Stimulated activated CD4-positive, alpha-beta T cell treated with anti-CD3 and anti-CD28 coated beads, TNF-alpha, amount 100 ng/mL, for 24 hours (primary cell): ENCODE data around the gene PPM1H.
"Not testable (repeated sequence)": the region's sequence is repeated elsewhere in the genome, so short reads cannot be mapped to it uniquely, and the experiment has no call there.

Experiments used
- DNase-seq, 3 experiments: peaks; one replicate each; pipeline ENCODE4 v3.0.0-alpha.2; 2020; ENCODE audit warnings: low read depth in 3 of 3

The PPM1H gene

DNA sequence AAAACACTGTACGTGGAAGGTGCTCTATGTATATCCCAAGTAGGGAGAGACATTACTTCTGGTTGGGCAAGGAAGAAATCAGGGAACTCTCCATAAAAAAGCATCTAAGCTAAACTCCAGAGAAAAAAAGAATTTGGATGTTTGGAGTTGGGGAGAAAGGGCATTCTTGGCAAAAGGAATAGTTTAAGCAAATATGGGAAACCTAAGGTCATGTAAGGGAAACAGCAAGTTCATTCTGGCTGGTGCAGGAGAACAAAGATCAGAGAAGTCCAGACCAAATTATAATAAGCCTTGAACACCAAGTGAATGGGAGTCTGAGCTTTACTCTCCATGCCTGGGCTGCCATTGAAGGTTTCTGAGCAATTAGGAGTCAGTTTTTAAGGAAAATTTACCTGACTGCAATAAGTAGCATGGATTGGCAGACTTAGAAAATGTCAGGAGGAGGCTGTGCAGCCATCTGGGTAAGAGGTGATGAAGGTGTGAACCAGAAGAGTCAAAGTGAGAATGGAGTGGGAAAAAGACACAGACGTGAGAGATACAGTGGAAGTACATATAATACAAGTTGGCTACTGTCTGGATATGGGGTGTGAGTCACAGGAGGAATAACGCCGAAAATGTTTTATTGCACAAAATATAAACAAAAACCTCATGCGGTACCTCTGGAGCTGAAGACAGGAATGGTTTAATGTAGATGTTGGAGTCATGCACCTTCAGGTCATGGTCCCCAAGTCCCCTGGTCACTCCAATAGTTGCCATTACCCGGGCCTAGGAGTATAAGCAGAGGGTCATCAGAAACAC lies 245.7 kb downstream of the PPM1H start:
- DNase-seq, result no peak

DNA sequence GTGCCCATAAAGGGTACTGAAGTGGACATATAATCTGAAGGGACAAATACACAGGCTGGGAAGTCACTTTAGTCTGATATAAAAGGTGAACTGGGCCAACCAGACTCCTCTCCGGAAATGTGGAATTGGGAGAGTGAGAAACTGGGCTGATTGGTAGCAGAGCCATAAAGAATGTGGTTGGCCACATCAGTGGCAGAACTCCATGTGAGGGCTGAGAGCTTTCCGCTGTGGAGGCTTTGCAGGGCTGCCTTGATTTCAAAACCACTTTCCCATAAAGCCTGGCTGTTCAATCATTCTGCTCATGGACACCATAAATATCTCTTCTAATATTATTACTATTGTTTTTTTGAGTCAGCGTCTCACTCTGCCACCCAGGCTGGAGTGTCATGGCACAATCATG lies 248.0 kb downstream of the PPM1H start:
- no peak for DNase-seq

DNA sequence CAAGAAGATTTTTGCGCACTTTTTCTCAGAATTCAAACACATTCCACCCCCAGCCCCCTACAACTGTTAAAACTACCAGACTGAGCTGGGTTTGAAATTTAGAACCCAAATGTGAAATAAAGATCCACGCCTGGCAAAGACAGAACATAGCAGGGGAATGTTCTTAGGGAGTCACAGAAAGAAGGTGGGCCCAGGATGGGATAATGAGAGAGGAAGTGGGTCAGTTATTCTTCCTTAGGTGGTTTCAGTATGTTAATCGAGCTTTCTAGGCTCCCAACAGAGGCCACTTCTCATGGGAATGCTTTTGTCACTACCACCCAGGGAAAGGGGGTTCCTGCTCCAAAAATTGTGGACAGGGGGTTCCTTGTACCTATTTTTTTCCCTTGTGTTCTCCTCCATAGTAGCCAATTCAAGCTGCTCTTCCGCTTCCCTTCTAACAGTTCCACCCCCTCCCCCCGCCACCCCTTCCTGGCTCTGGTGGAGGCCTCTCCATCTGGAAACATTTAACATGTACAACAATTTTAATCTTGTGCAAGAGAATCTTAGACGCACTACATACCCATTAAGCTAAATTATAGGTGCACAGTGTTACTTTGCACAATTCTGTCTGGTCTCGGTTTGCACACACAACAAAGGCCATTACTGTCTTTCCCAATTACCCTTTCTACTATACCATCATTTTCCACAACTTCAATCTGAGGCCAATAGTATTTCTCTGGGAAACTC lies 250.2 kb downstream of the PPM1H start:
- DNase-seq, result no peak

DNA sequence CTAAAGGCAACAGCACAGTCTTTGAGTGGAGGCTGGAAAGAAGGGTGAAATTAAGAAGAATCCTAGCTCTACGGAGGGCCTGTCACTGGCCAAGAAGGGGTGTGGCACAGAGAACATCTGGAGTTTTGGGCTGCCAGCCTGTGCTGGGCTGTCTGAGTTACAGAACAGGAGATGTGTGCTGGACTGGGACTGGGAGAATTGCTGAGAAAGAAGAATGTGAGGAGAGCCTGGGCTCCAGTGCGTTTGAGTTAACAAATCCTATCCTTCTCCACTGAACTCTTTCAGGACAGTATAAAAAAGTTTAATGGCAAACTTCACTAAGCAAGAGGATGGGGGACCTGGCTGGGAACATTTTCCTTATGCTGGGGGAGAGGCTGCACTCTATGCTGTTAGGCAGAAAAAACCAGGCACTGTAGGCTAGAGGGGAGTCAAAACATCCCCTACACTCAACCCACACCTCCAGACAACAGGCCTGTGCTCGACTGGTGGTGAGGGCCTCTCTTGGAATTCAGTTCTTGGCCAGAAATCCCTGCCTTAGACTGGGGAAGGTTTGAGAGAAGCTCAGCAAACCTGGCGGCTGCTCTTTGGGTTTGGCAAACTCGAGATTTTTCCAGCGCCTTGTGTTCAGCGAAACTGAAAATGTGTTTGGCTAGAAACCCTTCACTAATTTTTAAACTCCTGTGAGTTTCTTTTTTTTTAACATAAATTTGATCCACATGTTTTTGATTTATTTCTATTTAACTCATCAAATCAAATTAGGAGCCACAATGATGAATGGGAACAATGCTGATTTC lies 251.0 kb downstream of the PPM1H start:
- DNase-seq, result no peak

DNA sequence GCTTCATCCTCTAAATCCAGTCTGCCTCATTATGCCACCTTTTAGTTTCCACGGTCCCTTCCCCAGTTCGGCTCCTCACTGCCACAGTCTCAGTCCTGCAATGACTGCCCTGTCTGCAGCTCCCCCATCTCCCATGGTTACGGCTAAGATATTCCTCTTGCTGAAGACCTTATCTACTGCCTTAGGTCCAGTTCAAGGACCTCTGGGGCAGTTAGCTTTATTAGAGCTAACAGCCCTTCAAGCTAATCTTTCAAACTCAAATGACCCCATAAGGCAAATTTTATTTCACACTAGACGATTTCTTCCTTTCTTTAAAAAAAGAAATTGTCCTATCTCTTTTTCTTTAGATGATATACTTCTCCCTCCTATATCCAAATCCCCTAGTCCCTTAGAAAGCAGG lies 253.6 kb downstream of the PPM1H start:
- DNase-seq, result no peak

GRCh38 chr12:62679608-62680007 lies 255.3 kb downstream of the PPM1H start:
- DNase-seq, result no peak

GRCh38 chr12:62677355-62677754 lies 257.6 kb downstream of the PPM1H start:
- no peak for DNase-seq

- DNase-seq, result no peak
Measured at GRCh38 chr12:62676521-62677307, 258.2 kb downstream of the PPM1H start.

- no peak for DNase-seq
Measured at GRCh38 chr12:62673028-62673815, 261.7 kb downstream of the PPM1H start.

DNA sequence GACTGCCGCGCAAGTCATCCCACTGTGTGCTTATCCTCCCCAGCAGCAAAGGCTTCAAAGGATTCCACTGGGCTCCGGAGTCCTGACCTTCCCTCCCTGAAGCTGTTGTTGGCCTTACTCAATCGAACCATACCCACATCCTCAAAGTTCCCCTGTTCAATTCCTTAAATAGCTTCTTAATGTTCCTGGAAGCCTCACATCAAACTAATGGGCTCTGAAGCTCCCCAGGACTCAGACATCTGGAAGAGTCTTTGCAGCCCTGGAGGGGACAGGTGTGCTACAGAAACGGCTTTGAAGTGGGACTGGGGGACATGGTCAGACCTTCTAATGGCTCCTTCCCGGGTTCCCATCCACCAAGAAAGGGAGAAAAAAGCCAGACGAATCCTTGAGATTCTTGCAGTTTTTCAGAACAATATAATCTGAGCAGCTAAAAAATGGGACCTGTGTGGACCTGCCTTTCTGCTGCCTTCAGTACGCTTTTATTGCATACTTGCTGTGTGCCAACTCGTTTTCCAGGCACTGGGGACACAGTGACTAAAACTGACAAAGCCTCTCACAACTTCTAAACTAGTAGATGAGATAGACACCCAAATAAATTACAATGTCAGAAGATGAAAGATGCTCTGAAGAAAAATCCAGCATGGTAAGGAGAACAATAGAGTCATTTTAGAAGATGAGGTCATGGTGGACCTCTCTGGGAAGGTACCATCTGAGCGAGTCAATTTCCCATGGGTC lies 263.8 kb downstream of the PPM1H start:
- DNase-seq, result no peak

DNA sequence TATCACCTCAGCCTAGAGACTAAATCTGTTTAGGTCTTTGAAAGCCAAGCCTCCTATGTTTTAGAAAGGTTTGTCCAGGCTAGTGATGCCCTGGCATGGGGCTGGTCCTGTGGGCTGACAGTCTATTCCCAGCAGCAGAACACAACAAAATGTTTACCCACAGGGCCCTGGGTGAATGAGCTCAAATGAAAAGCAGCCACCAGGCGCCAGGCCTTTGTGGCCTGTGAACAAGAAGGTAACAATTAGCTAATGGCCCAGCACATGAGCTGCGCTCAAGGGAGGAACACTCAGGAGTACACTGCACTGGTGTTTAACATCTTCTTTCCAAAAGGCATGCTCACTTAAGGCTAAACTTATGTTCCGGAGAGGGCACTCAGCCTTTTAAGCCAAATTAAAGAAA lies 266.2 kb downstream of the PPM1H start:
- no peak for DNase-seq

- DNase-seq, result not testable (repeated sequence)
Measured at GRCh38 chr12:62664951-62665350, 270.0 kb downstream of the PPM1H start.

- no peak for DNase-seq
Measured at GRCh38 chr12:62660756-62661155, 274.2 kb downstream of the PPM1H start.

DNA sequence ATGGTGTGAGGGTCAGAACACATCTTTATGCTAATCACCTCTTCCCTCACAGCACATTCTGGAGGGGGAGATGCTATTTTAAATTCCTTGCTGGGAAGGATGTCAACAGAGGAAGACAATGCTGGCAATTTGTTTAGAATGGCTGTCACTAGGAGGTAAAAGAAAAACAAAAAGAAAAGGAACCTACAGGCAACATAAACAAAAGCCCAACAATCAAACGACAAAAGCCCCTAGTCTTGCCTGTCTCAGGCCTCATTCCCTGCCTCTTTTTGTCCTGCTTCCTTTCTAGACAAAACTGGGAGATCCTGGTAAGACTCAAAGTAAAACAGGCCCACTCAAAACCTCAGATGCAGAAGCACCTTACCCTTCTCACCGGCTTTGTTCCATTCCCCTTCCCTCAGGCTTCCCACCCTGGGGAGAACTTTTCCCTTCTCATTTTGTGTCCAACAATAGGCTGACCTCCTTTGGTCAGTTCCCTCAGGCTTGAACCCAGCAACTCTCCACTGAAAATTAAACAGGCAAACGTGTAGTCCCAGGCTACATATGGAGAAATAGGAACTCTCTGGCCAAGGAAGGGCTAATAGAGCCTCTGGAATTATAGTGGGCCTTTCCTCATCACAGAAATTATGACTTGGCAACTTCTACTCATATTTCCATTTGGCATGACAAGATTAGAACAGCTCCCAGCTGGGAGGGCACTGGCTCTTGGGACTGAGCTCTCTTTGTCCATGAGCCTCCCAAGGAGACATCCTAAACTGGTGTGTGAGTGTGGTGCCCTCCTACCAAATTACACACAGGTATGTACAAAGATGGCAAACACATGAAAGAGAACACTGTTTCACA lies 275.3 kb downstream of the PPM1H start:
- DNase-seq, result no peak

GRCh38 chr12:62658910-62659309 lies 276.0 kb downstream of the PPM1H start:
- no peak for DNase-seq

GRCh38 chr12:62657363-62657632 lies 277.7 kb downstream of the PPM1H start:
- DNase-seq, result no peak

- no peak for DNase-seq
Measured at GRCh38 chr12:62656591-62657362, 278.2 kb downstream of the PPM1H start.

GRCh38 chr12:62655666-62656151 lies 279.2 kb downstream of the PPM1H start:
- no peak for DNase-seq
